GM23338 (cell line): Measurements from ENCODE around the gene PAK4. TPM values are rescaled to one million over a fixed set of nuclear protein-coding genes. Genes with fewer than 3 reads are reported as not detected.
A peak's percentile ranks its signal among the peaks of the same experiment; 100 is the strongest.

ENCODE experiments used
- ATAC-seq: fragments of 200-7000 bp; cut with Tn5 transposase; 3 replicates; pipeline ENCODE4 v1.9.1; 2020
- DNase-seq: peaks from one replicate; pipeline ENCODE4 v3.0.0-alpha.2; 2015; ENCODE audit warnings: low spot score
- H2AFZ ChIP-seq: fragments of 200-600 bp; sonication (generic); 2 replicates; pipeline ENCODE4 v1.8.0; 2016; ENCODE audit warnings: antibody characterized with exemption, mild to moderate bottlenecking, moderate library complexity
- H3F3A ChIP-seq: fragments of 200-600 bp; sonication (generic); replicated peaks from 2 replicates; pipeline ENCODE4 v1.8.0; 2017; ENCODE audit warnings: antibody characterized with exemption, mixed run types, low read depth
- H3K27ac ChIP-seq: fragments of 200-600 bp; sonication (generic); 2 replicates; pipeline ENCODE4 v1.6.1; 2016; ENCODE audit warnings: low read depth
- H3K27me3 ChIP-seq: fragments of 200-600 bp; sonication (generic); 2 replicates; pipeline ENCODE4 v1.8.0; 2016; ENCODE audit warnings: mild to moderate bottlenecking, mixed run types, moderate library complexity; ENCODE audit not compliant: insufficient read depth
- H3K36me3 ChIP-seq: fragments of 200-600 bp; sonication (generic); 2 replicates; pipeline ENCODE4 v1.8.0; 2016; ENCODE audit warnings: mild to moderate bottlenecking; ENCODE audit not compliant: insufficient read depth
- H3K4me1 ChIP-seq: fragments of 200-600 bp; sonication (generic); 2 replicates; pipeline ENCODE4 v1.8.0; 2016; ENCODE audit warnings: mild to moderate bottlenecking, moderate library complexity; ENCODE audit not compliant: insufficient read depth
- H3K4me2 ChIP-seq: fragments of 200-600 bp; sonication (generic); 2 replicates; pipeline ENCODE4 v1.7.1; 2017; ENCODE audit warnings: mixed run types
- H3K4me3 ChIP-seq: fragments of 200-600 bp; sonication (generic); 2 replicates; pipeline ENCODE4 v1.6.1; 2016; ENCODE audit warnings: mixed run types
- H3K79me2 ChIP-seq: fragments of 200-600 bp; sonication (generic); replicated peaks from 2 replicates; pipeline ENCODE4 v1.8.0; 2017; ENCODE audit warnings: mild to moderate bottlenecking; ENCODE audit not compliant: insufficient read depth
- H3K9me2 ChIP-seq: fragments of 200-600 bp; sonication (generic); 2 replicates; pipeline ENCODE4 v1.8.0; 2017; ENCODE audit not compliant: insufficient read depth
- H4K20me1 ChIP-seq: fragments of 200-600 bp; sonication (generic); replicated peaks from 2 replicates; pipeline ENCODE4 v1.8.0; 2017; ENCODE audit warnings: mild to moderate bottlenecking; ENCODE audit not compliant: insufficient read depth
- H3K27ac Mint-ChIP-seq: 2 replicates; pipeline ENCODE4 v1.8.0; 2020; ENCODE audit warnings: inconsistent platforms, mild to moderate bottlenecking, moderate library complexity, mixed read lengths
- H3K27me3 Mint-ChIP-seq: 3 replicates; pipeline ENCODE4 v1.8.0; 2022; ENCODE audit warnings: low read depth, mild to moderate bottlenecking, moderate library complexity, mixed read lengths, inconsistent platforms; ENCODE audit not compliant: insufficient read depth, poor library complexity
- H3K36me3 Mint-ChIP-seq: 3 replicates; pipeline ENCODE4 v1.8.0; 2021; ENCODE audit warnings: low read depth, mild to moderate bottlenecking, inconsistent platforms, moderate library complexity, mixed read lengths
- H3K4me1 Mint-ChIP-seq: 3 replicates; pipeline ENCODE4 v1.8.0; 2020; ENCODE audit warnings: mild to moderate bottlenecking, inconsistent platforms, mixed read lengths
- H3K4me3 Mint-ChIP-seq: 3 replicates; pipeline ENCODE4 v1.8.0; 2021; ENCODE audit warnings: moderate library complexity, mild to moderate bottlenecking, inconsistent platforms, mixed read lengths
- H3K9me3 Mint-ChIP-seq: 3 replicates; pipeline ENCODE4 v1.8.0; 2020; ENCODE audit warnings: moderate library complexity, mild to moderate bottlenecking, inconsistent platforms, mixed read lengths
- CREB1 ChIP-seq: fragments of 250-450 bp; sonication (Bioruptor Pico); IDR thresholded peaks from 2 replicates; pipeline ENCODE4 v1.5.0; 2020; ENCODE audit warnings: low read depth, mild to moderate bottlenecking, moderate library complexity
- EZH2phosphoT487 ChIP-seq: fragments of 200-600 bp; sonication (generic); IDR thresholded peaks from one replicate; pipeline ENCODE4 v1.8.1; 2018; ENCODE audit warnings: antibody characterized with exemption; ENCODE audit not compliant: unreplicated experiment
- JUNB ChIP-seq: IDR thresholded peaks from one replicate; pipeline ENCODE4 v1.6.1; 2016; ENCODE audit warnings: antibody characterized with exemption; ENCODE audit not compliant: unreplicated experiment
- REST ChIP-seq: IDR thresholded peaks from one replicate; pipeline ENCODE4 v1.6.1; 2018; ENCODE audit warnings: antibody characterized with exemption; ENCODE audit not compliant: unreplicated experiment
- ZNF114 ChIP-seq: fragments of 250-450 bp; sonication (Bioruptor Pico); IDR thresholded peaks from 2 replicates; pipeline ENCODE4 v1.5.0; 2020; ENCODE audit warnings: mild to moderate bottlenecking, moderate library complexity
- ZNF331 ChIP-seq: fragments of 250-450 bp; sonication (Bioruptor Pico); IDR thresholded peaks from 2 replicates; pipeline ENCODE4 v1.5.0; 2020; ENCODE audit warnings: low read depth, mild to moderate bottlenecking, moderate library complexity
- ZNF462 ChIP-seq: fragments of 250-450 bp; sonication (Bioruptor Pico); IDR thresholded peaks from 2 replicates; pipeline ENCODE4 v1.5.0; 2020; ENCODE audit warnings: mild to moderate bottlenecking, moderate library complexity
- polyA plus RNA-seq: library from polyadenylated mRNA; unstranded; fragments of >200 nt; fragmentation: Nextera tagmentation; extraction: Ambion mirVana; gene quantifications from 2 replicates; pipeline ENCODE4 v1.2.1, GENCODE V29; 2016
- total RNA-seq: library from RNA; depleted of rRNA; stranded (reverse); fragments of >200 nt; shearing (Covaris generic); gene quantifications from 2 replicates; pipeline ENCODE4 v1.2.3, GENCODE V29; 2014

The PAK4 gene
- total and polyA plus RNA-seq, 2 experiments from 2014 or later, result 28.7 to 35.4 TPM

- no peak overlapping the region for H3K27ac Mint-ChIP-seq
- Histone ChIP-seq H3K36me3 (no peaks in the 10 kb centered on the region), H4K20me1 (peaks cover 19% of the 10 kb centered on the region), H2AFZ (no peak overlapping the region), H3K27ac (0 out of 2 replicates have a peak overlapping the region, but pooled peaks have one; percentile 48), H3F3A (peaks cover 15% of the 10 kb centered on the region; the same call in 1 of the 2 replicates), H3K79me2 (peaks cover 72% of the 10 kb centered on the region), H3K9me2 (no peaks in the 10 kb centered on the region), H3K27me3 (no peaks in the 10 kb centered on the region), H3K4me3 (peak overlapping the region; percentile 14; the same call in 1 of the 2 replicates), H3K4me1 (peaks cover 32% of the 10 kb centered on the region), H3K4me2 (peak overlapping the region; percentile 65)
- DNase-seq (peak; percentile 51), ATAC-seq (peak; percentile 69)
- peaks cover 53% of the 10 kb centered on the region for H3K4me1 Mint-ChIP-seq
- 0 out of 3 replicates have a peak overlapping the region, but pooled peaks have one; percentile 0 for H3K4me3 Mint-ChIP-seq
- 0 out of 3 replicates have a peak, but pooled peaks cover 6% of the 10 kb centered on the region for H3K9me3 Mint-ChIP-seq
- peaks cover 7% of the 10 kb centered on the region for H3K27me3 Mint-ChIP-seq
- TF ChIP-seq ZNF114 (CRISPR knock-in tag) (no peak), ZNF462 (no peak), EZH2phosphoT487 (no peak)
- peaks cover 10% of the 10 kb centered on the region for H3K36me3 Mint-ChIP-seq
These were observed 21.3 kb downstream of the PAK4 start for GRCh38 chr19:39146686-39147450.

DNA sequence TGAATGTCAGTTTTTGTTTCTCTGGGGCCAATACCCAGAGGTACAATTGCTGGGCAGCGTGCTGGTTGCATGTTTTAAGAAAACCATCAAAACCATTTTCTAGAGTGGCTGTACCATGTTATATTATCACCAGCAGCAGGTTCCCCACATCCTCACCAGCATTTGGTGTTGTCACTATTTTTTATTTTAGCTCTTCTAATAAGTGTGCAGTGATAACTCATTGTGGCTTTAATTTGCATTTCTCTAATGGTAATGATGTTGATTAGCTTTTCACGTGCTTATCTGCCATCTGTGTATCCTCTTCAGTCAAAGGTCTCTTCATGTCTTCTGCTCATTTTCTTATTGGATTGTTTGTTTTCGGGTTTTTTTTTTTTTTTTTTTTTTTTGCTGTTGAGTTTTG lies 21.9 kb downstream of the PAK4 start:
- H3K27ac ChIP-seq, result no peak overlapping the region
- H3K4me1 ChIP-seq, result peaks cover 32% of the 10 kb centered on the region
- no peaks in the 10 kb centered on the region for H3K9me2 ChIP-seq
- Mint-ChIP-seq H3K36me3 (peaks cover 10% of the 10 kb centered on the region), H3K9me3 (0 out of 3 replicates have a peak, but pooled peaks cover 6% of the 10 kb centered on the region), H3K27me3 (peaks cover 6% of the 10 kb centered on the region), H3K27ac (no peak overlapping the region), H3K4me1 (peaks cover 49% of the 10 kb centered on the region), H3K4me3 (peak overlapping the region; percentile 3; the same call in 1 of the 3 replicates)
- no peak for DNase-seq
- peak overlapping the region; percentile 14; the same call in 1 of the 2 replicates for H3K4me3 ChIP-seq
- ATAC-seq, result no peak
- peaks cover 15% of the 10 kb centered on the region; the same call in 1 of the 2 replicates for H3F3A ChIP-seq
- H3K27me3 ChIP-seq, result no peaks in the 10 kb centered on the region
- H2AFZ ChIP-seq, result no peak overlapping the region
- peak overlapping the region; percentile 46 for H3K4me2 ChIP-seq
- H3K79me2 ChIP-seq, result peaks cover 72% of the 10 kb centered on the region
- H3K36me3 ChIP-seq, result no peaks in the 10 kb centered on the region
- peaks cover 21% of the 10 kb centered on the region for H4K20me1 ChIP-seq
- TF ChIP-seq REST, result no peak
- no peak for TF ChIP-seq CREB1 (CRISPR knock-in tag)
- TF ChIP-seq ZNF331 (CRISPR knock-in tag), result no peak
- no peak for TF ChIP-seq JUNB
- TF ChIP-seq EZH2phosphoT487, result no peak
